NAMALWA (cell line): ENCODE measurements around the gene SLC22A31.

Source experiments
- DNase-seq: peaks from one replicate; pipeline ENCODE4 v3.0.0-alpha.2; 2015; ENCODE audit warnings: low spot score

The SLC22A31 gene

GRCh38 chr16:89164847-89165680 is 35.3 kb downstream of the SLC22A31 start:
- no peak for DNase-seq

GRCh38 chr16:89164436-89164835 is 35.9 kb downstream of the SLC22A31 start:
- DNase-seq, result no peak

GRCh38 chr16:89163297-89163696 is 37.0 kb downstream of the SLC22A31 start:
- no peak for DNase-seq

- peak; percentile 44 for DNase-seq
Measured at GRCh38 chr16:89161763-89162713, 38.3 kb downstream of the SLC22A31 start.

GRCh38 chr16:89160977-89161701 is 39.2 kb downstream of the SLC22A31 start:
- DNase-seq, result no peak

- no peak for DNase-seq
Measured at GRCh38 chr16:89159850-89160354, 40.4 kb downstream of the SLC22A31 start.

- DNase-seq, result no peak
Measured at GRCh38 chr16:89159066-89159849, 41.1 kb downstream of the SLC22A31 start.

GRCh38 chr16:89157778-89158177 is 42.6 kb downstream of the SLC22A31 start:
- DNase-seq, result no peak

- DNase-seq, result no peak
Measured at GRCh38 chr16:89156740-89157645, 43.3 kb downstream of the SLC22A31 start.

- DNase-seq, result no peak
Measured at GRCh38 chr16:89155851-89156739, 44.2 kb downstream of the SLC22A31 start.

GRCh38 chr16:89155184-89155679 is 45.1 kb downstream of the SLC22A31 start:
- DNase-seq, result no peak

GRCh38 chr16:89154390-89155183 is 45.8 kb downstream of the SLC22A31 start:
- DNase-seq, result no peak

- DNase-seq, result no peak
Measured at GRCh38 chr16:89153848-89154271, 46.5 kb downstream of the SLC22A31 start.

- peak; percentile 61 for DNase-seq
Measured at GRCh38 chr16:89152831-89153700, 47.3 kb downstream of the SLC22A31 start.

GRCh38 chr16:89150981-89151380 is 49.4 kb downstream of the SLC22A31 start:
- DNase-seq, result no peak

GRCh38 chr16:89150090-89150835 is 50.1 kb downstream of the SLC22A31 start:
- no peak for DNase-seq
